DND-41 (cell line): ENCODE data around the gene DIRAS1.

Experiments
- CTCF ChIP-seq: IDR thresholded peaks from 2 replicates; pipeline ENCODE4 v1.5.1; 2012; ENCODE audit warnings: borderline replicate concordance, low read length, moderate library complexity, mild to moderate bottlenecking; ENCODE audit not compliant: poor library complexity, severe bottlenecking; ENCODE audit errors: extremely low read depth
- EZH2 ChIP-seq: IDR thresholded peaks from 3 replicates; pipeline ENCODE4 v1.6.1; 2012; ENCODE audit warnings: borderline replicate concordance, low read depth, mild to moderate bottlenecking, moderate library complexity, low read length, inconsistent platforms; ENCODE audit not compliant: severe bottlenecking

- no peak for TF ChIP-seq CTCF
- TF ChIP-seq EZH2 = no peak
Measured at GRCh38 chr19:2735374-2735773, 14.2 kb upstream of the DIRAS1 start.
